Suppressor macrophage treated with lipopolysaccharide for 4 hours (primary cell): Measurements from ENCODE around the gene ATP23.

Experiments
- DNase-seq: peaks from one replicate; pipeline ENCODE4 v3.0.0-alpha.2; 2020

ATP23 gene

GRCh38 chr12:57984629-57985151 lies 43.3 kb downstream of the ATP23 start:
- no peak for DNase-seq

- no peak for DNase-seq
These were observed 44.3 kb downstream of the ATP23 start for GRCh38 chr12:57985685-57986084.

GRCh38 chr12:57989838-57990237 lies 48.5 kb downstream of the ATP23 start:
- no peak for DNase-seq

GRCh38 chr12:57990241-57990883 lies 49.0 kb downstream of the ATP23 start:
- DNase-seq, result no peak

GRCh38 chr12:57992001-57992400 lies 50.6 kb downstream of the ATP23 start:
- DNase-seq, result no peak

- no peak for DNase-seq
These were observed 51.7 kb downstream of the ATP23 start for GRCh38 chr12:57993030-57993429.

- DNase-seq, result no peak
These were observed 52.5 kb downstream of the ATP23 start for GRCh38 chr12:57993834-57994233.

- no peak for DNase-seq
These were observed 55.2 kb downstream of the ATP23 start for GRCh38 chr12:57996520-57996919.

- DNase-seq, result no peak
These were observed 56.9 kb downstream of the ATP23 start for GRCh38 chr12:57998251-57998650.

- no peak for DNase-seq
These were observed 59.1 kb downstream of the ATP23 start for GRCh38 chr12:58000499-58000898.

GRCh38 chr12:58007875-58008274 lies 66.5 kb downstream of the ATP23 start:
- no peak for DNase-seq

GRCh38 chr12:58008634-58009033 lies 67.3 kb downstream of the ATP23 start:
- no peak for DNase-seq
